Measurements from ENCODE around the gene ZNF776.

GRCh38 chr19:57778336-57778735, 31.7 kb downstream of the ZNF776 start:
- TF ChIP-seq CTCF (IDR thresholded peaks at IDR 0.05) (no peak), POLR2A (IDR thresholded peaks at IDR 0.05) (no peak)
